Measurements from ENCODE around the gene ZNF25.
"Not testable (repeated sequence)": the region's sequence is repeated elsewhere in the genome, so short reads cannot be mapped to it uniquely, and the experiment has no call there.

GRCh38 chr10:38000474-38000873 is 24.0 kb upstream of the ZNF25 start:
- TF ChIP-seq CTCF (conservative IDR thresholded peaks at IDR 0.05); ZFX (IDR thresholded peaks at IDR 0.05): not testable (repeated sequence)

All from C4-2B (cell line).